ENCODE data around the gene ZSCAN18.

The ZSCAN18 gene

GRCh38 chr19:58088521-58089052, 9.4 kb downstream of the ZSCAN18 start:
- H3K27ac ChIP-seq, result no peak overlapping the region
- no peak overlapping the region for H3K4me3 ChIP-seq

DNA sequence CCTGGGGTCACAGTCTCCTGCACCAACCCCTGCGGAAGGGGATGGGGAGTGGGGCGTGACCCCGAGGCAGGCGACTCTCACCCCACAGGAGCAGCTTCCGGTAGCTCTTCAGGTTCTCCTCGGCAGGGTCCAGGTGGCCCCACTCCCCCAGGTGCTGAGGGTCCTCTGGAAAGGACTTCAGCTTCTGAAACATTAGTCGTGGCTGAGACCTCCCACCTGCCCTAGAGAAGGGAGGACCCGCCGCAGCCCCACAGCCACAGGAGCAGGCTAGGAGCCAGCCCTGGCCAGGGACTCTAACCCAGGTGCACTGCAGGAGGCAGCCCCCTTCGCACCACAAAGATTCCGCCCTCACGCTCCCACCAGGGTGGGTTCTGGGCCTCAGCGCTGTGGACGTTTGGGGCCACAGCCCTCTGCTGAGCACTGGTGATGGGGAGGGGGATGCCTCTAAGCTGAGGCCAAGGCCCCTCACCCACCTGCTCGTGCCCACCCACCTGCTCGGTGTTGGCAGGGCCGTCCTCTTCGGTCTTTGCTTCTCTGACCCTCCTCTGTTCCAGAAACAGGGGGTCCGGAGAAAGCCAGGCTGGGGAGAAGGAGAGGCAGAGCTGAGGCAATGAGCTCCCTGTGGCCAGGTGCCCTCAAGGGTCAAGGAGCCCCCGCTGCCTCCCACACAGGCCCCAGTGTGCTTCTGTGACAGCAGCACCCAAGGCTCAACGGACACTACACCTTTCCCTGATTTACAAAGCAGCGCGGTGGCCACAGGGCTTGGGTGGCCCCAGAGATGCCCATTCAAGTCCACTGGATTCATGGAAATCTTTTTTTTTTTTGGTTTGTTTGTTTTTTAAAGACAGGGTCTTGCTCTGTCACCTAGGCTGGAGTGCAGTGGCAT, 11.0 kb downstream of the ZSCAN18 start:
- Histone ChIP-seq H3K4me3 (no peak overlapping the region), H3K27ac (no peak overlapping the region)

GRCh38 chr19:58085348-58085875, 12.6 kb downstream of the ZSCAN18 start:
- no peak overlapping the region for H3K27ac ChIP-seq
- H3K4me3 ChIP-seq, result no peak overlapping the region

- Histone ChIP-seq H3K4me3 (no peak overlapping the region), H3K27ac (no peak overlapping the region)
Measured at GRCh38 chr19:58084596-58085347, 13.3 kb downstream of the ZSCAN18 start.

DNA sequence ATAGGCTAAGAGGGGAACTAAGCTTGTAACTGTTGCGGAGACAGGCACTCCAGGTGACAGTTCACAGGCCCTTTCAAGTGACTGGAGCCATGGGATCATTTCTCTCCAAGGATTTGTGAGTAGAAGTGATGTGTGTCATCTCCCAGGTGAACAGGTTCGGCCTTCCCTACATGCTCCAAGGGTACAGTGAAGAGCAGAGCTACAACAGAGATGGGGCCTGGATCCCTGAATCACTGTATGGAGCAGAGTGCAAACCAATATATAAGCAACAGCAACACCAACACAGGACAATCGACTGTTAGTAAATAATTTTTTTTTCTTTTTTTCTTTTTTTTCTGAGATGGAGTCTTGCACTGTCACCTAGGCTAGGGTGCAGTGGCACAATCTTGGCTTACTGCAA, 15.0 kb downstream of the ZSCAN18 start:
- Histone ChIP-seq H3K27ac (no peak overlapping the region), H3K4me3 (no peak overlapping the region)

DNA sequence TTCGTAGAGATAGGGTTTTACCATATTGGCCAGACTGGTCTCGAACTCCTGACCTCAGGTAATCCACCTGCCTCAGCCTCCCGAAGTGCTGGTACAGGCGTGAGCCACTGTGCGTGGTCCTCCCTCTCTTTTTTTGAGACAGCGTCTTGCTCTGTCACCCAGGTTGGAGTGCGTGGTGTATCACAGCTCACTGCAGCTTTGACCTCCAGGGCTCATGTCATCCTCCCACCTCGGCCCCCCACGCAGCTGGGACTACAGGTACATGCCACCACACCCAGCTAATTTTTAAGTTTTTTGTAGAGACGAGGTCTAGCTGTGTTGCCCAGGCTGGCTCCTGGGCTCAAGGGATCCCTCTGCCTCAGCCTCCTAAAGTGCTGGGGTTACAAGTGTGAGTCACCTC, 18.2 kb downstream of the ZSCAN18 start:
- Histone ChIP-seq H3K4me3 (no peak overlapping the region), H3K27ac (no peak overlapping the region)

DNA sequence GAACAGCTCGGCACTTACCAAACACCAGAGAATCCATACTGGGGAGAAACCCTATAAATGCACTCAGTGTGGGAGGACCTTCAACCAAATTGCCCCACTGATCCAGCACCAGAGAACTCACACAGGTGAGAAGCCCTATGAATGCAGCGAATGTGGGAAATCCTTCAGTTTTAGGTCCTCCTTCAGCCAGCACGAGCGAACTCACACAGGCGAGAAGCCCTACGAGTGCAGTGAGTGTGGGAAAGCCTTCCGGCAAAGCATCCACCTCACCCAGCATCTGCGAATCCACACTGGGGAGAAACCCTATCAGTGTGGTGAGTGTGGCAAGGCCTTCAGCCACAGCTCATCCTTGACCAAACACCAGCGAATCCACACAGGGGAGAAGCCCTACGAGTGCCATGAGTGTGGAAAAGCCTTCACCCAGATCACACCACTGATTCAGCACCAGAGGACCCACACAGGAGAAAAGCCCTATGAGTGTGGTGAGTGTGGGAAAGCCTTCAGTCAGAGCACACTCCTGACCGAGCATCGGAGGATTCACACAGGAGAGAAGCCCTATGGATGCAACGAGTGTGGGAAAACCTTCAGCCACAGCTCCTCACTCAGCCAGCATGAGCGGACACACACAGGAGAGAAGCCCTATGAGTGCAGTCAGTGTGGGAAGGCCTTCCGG, 30.7 kb downstream of the ZSCAN18 start:
- no peak overlapping the region for H3K4me3 ChIP-seq
- H3K27ac ChIP-seq, result no peak overlapping the region

DNA sequence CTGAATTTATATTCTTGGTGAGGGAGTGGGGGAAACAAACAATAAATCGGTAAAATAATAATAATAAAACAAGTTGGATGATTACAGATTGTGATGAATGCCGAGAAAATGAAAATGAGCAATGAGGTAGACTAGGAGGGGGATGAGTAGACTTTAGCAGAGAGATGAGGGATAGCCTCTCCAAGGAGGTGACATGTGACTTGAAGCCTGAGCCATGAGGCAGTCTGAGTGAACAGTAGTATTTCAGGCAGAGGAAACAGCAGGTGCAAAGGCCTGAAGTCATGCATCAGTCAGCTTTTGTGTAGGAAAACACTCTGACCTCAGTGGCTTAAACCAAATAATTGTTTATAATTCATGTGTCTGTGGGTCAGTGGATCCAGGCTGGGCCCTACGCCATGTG, 34.3 kb downstream of the ZSCAN18 start:
- no peak overlapping the region for H3K27ac ChIP-seq
- no peak overlapping the region for H3K4me3 ChIP-seq

- H3K4me3 ChIP-seq, result peak overlapping the region in 3 of 7 experiments; percentile 55 to 63 (median 55)
Measured at GRCh38 chr19:58060231-58060630, 37.8 kb downstream of the ZSCAN18 start.

DNA sequence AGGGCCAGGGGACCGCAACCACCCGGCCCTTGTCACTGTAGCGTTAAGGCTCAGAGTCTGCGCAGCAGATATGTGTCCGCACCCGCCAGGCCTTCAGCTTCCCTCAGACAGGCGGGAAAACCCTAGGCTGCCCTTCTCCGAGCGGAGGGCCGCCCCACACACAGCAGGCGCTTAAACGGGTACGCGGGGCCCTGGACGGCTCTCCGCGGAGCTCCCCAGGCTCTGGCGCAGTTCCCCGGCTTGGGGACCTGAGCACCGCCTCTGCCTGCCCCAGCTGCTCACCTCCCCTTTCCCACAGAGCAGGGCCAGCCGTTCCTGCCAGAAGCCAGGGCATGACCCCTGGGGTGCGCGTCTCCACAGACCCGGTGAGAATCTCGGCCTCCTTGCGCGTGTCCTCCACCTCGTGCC, 38.4 kb downstream of the ZSCAN18 start:
- Histone ChIP-seq H3K4me3 (peak overlapping the region; percentile 26 to 63 (median 51)), H3K27ac (peak overlapping the region in 20 of 21 experiments; percentile 47 to 94 (median 88))

More at GRCh38 chr19:58060231-58060630, 37.8 kb downstream of the ZSCAN18 start:
- no peak overlapping the region for H3K27ac ChIP-seq

DNA sequence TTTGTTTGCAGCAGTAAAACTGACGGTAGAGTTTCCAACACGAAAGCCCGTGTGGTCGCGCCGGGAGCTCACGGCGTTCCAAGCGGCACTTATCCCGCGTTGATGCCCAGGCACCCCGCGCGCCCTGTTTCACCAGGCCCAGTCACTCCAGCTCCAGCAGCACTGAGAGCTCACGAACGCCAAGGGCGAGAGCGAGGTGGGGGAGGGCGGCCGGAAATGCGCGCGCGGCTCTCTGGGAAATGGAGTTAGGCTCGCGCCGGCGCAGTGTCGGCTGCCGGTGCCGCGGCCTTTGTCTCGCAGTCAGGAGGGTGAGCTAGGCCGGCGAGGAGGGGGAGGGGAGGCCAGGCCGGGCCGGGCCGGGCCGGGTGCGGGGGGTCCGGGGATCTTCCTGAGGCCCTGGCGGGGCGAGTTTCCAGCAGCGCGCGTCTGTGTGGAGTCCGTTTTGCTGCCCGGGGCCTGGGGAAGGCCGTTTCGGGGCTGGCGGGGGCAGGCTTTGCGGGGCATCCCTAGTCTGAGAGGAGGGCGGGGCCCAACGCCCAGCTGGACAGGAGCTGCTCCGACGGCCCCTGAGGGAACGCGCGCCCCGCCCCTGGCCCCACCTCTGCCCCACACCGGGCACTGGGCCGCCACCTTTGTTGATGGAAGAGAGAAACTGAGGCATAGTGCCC, 38.9 kb downstream of the ZSCAN18 start, which contains the start of gene ZNF135:
TSS of gene ZNF135 (plus strand) at position 280 of the 668 bp plus-strand sequence. CDS start 721 bp downstream, outside the sequence.
- H3K4me3 ChIP-seq, result peak within 1 kb of the TSS; percentile 26 to 63 (median 51)

DNA sequence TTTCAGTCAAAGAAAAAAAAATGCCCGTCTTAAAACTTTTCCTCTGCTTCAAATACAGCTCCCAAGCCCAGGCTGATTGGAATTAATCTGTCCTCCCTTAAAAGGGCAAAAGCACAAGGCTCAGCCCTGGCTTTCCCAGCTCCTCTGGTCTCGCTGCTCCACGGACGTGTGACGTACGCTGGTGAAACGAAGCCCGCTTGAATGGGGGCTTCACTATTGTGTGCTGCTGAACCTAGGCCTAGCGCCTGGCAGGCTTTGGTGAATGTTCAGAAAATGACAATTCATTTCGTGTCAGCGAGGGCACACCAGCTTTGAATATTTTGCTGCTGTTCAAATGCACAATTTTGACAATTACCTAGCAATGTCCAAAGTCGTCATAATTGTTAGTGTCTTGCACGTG, 39.6 kb downstream of the ZSCAN18 start:
- peak overlapping the region in 1 of 7 experiments; percentile 63 for H3K4me3 ChIP-seq
- H3K27ac ChIP-seq, result peak overlapping the region in 14 of 21 experiments; percentile 67 to 94 (median 90)

More for the DNA sequence above, 38.9 kb downstream of the ZSCAN18 start, which contains the start of gene ZNF135:
- peak within 1 kb of the TSS in 20 of 21 experiments; percentile 47 to 94 (median 88) for H3K27ac ChIP-seq

DNA sequence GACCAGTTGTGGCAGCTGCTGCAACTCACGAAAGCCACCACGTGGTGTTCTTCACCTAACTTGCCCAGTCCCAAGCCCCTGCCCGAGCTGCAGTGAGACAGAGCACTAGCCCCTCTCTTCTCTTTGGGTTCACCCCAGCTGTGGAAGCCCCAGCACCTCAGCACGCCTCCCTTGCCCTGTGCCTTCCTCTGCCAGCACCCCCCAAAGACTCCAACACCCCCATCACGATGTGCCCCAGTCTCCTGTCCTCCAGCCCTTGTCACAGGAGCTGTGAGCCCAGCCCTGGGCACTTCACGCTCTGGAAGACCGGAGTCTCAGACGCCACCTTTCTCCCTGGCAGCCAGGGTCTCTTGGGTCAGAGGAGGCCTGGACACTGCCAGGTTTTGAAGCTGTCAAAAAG, 41.2 kb downstream of the ZSCAN18 start:
- H3K4me3 ChIP-seq, result no peak overlapping the region
- no peak overlapping the region for H3K27ac ChIP-seq

- H3K27ac ChIP-seq, result no peak overlapping the region
- no peak overlapping the region for H3K4me3 ChIP-seq
Measured at GRCh38 chr19:58056261-58056660, 41.8 kb downstream of the ZSCAN18 start.

- peak overlapping the region in 3 of 21 experiments; percentile 18 to 50 (median 50) for H3K27ac ChIP-seq
- peak overlapping the region in 4 of 7 experiments; percentile 6 to 26 (median 16) for H3K4me3 ChIP-seq
Measured at GRCh38 chr19:58054901-58055874, 42.8 kb downstream of the ZSCAN18 start.

DNA sequence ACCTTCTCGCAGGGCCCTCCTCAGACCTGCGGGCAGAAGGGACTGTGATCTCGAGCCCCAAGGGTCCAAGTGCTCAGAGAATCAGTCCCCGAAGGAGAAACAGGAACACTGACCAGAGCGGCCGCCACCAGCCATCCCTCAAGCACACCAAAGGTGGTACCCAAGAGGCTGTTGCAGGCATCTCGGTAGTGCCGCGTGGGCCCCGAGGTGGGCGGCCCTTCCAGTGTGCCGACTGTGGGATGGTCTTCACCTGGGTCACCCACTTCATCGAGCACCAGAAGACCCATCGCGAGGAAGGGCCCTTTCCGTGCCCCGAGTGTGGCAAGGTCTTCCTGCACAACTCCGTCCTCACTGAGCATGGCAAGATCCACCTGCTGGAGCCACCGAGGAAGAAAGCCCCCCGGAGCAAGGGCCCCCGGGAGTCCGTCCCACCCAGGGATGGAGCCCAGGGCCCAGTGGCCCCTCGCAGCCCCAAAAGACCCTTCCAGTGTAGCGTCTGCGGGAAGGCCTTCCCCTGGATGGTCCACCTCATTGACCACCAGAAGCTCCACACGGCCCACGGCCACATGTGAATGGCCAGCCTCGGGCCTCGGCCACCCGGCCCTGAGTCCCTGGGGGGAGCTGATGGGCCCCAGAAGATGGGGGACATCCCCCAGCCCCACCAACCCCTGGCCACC, 44.4 kb downstream of the ZSCAN18 start:
- no peak overlapping the region for H3K4me3 ChIP-seq
- no peak overlapping the region for H3K27ac ChIP-seq

DNA sequence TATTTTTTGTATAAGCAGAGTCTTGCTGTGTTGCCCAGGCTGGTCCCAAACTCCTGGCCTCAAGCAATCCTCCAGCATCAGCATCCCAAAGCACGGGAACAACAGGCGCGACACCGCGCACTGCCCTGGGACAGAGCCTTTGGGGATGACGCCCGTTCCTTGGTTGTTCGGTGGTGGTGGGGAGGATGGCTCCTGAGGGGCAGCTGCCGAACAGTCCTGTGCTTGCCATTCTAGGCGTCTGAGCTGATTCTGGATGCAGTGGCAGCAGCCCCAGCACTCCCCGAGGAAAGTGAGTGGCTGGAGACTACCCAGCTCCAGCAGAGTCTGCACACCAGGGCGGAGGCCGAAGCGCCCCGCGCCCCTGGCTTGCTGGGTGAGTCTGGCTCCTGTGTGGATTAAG, 45.8 kb downstream of the ZSCAN18 start:
- Histone ChIP-seq H3K4me3 (no peak overlapping the region), H3K27ac (no peak overlapping the region)

Data from skin epidermis (tissue), 12 donors.